ENCODE results near the gene SPRYD4.
A peak's percentile ranks its signal among the peaks of the same experiment; 100 is the strongest.

SPRYD4 gene

GRCh38 chr12:56487448-56488040 is 19.2 kb downstream of the SPRYD4 start (continued):
- TF ChIP-seq ZNF692 (tag by site-specific recombination; IDR thresholded peaks at IDR 0.05) (0 out of 2 replicates have a peak, but pooled peaks have one; percentile 12), KLF17 (tag by site-specific recombination; IDR thresholded peaks at IDR 0.05) (peak; percentile 47; the same call in 1 of the 2 replicates), ZBTB17 (tag by site-specific recombination; IDR thresholded peaks at IDR 0.05) (peak; percentile 98), ZEB2 (tag by site-specific recombination; IDR thresholded peaks at IDR 0.05) (peak; percentile 53; the same call in 1 of the 2 replicates), RBAK (tag by site-specific recombination; IDR thresholded peaks at IDR 0.05) (0 out of 2 replicates have a peak, but pooled peaks have one; percentile 15), ZNF274 (IDR thresholded peaks at IDR 0.05; ENCODE audit: low read length) (no peak), ZNF274 (tag by site-specific recombination; IDR thresholded peaks at IDR 0.05; ENCODE audit: borderline replicate concordance) (no peak), ZNF341 (tag by site-specific recombination; IDR thresholded peaks at IDR 0.05; ENCODE audit: low read depth) (0 out of 2 replicates have a peak, but pooled peaks have one; percentile 29), CTCF (tag by site-specific recombination; IDR thresholded peaks at IDR 0.05) (0 out of 2 replicates have a peak, but pooled peaks have one; percentile 8), ZBTB6 (tag by site-specific recombination; IDR thresholded peaks at IDR 0.05) (no peak), ZBTB21 (tag by site-specific recombination; IDR thresholded peaks at IDR 0.05) (no peak), ZNF302 (tag by site-specific recombination; IDR thresholded peaks at IDR 0.05; ENCODE audit: low read depth) (no peak), ZXDB (tag by site-specific recombination; IDR thresholded peaks at IDR 0.05) (0 out of 2 replicates have a peak, but pooled peaks have one; percentile 36), ZNF416 (tag by site-specific recombination; IDR thresholded peaks at IDR 0.05) (0 out of 2 replicates have a peak, but pooled peaks have one; percentile 16), ZNF792 (tag by site-specific recombination; IDR thresholded peaks at IDR 0.05) (0 out of 2 replicates have a peak, but pooled peaks have one; percentile 20), ZNF398 (tag by site-specific recombination; IDR thresholded peaks at IDR 0.05) (peak; percentile 25; the same call in 1 of the 2 replicates), SP7 (tag by site-specific recombination; IDR thresholded peaks at IDR 0.05) (peak; percentile 75; the same call in 1 of the 2 replicates), ZSCAN4 (tag by site-specific recombination; IDR thresholded peaks at IDR 0.05) (0 out of 2 replicates have a peak, but pooled peaks have one; percentile 24), ZBTB10 (tag by site-specific recombination; IDR thresholded peaks at IDR 0.05) (peak; percentile 46; the same call in 1 of the 2 replicates), ZBTB48 (tag by site-specific recombination; IDR thresholded peaks at IDR 0.05) (0 out of 2 replicates have a peak, but pooled peaks have one; percentile 26), ZNF660 (tag by site-specific recombination; IDR thresholded peaks at IDR 0.05) (0 out of 2 replicates have a peak, but pooled peaks have one; percentile 3), ZNF335 (tag by site-specific recombination; conservative IDR thresholded peaks at IDR 0.05) (peak; percentile 95), ZFP37 (tag by site-specific recombination; IDR thresholded peaks at IDR 0.05) (peak; percentile 84), KLF16 (tag by site-specific recombination; IDR thresholded peaks at IDR 0.05) (no peak; the same call in 1 of the 2 replicates)

Data from HEK293 (cell line).